HG02588 (cell line): ENCODE measurements around the gene AHNAK2.

Experiments
- ATAC-seq: cut with Tn5 transposase; IDR thresholded peaks from one replicate; pipeline ENCODE4 v1.9.1; 2021; ENCODE audit warnings: mild to moderate bottlenecking, moderate library complexity; ENCODE audit not compliant: unreplicated experiment

AHNAK2 gene

GRCh38 chr14:104940526-104941150, 37.5 kb downstream of the AHNAK2 start:
- no peak for ATAC-seq

GRCh38 chr14:104939666-104940410, 38.3 kb downstream of the AHNAK2 start:
- ATAC-seq: no peak

GRCh38 chr14:104938960-104939359, 39.2 kb downstream of the AHNAK2 start:
- ATAC-seq: no peak

GRCh38 chr14:104938436-104938835, 39.7 kb downstream of the AHNAK2 start:
- ATAC-seq: no peak

GRCh38 chr14:104937694-104938365, 40.3 kb downstream of the AHNAK2 start:
- no peak for ATAC-seq

GRCh38 chr14:104937161-104937560, 41.0 kb downstream of the AHNAK2 start:
- no peak for ATAC-seq

- no peak for ATAC-seq
Observed at GRCh38 chr14:104936361-104937155, 41.6 kb downstream of the AHNAK2 start.

- no peak for ATAC-seq
Observed at GRCh38 chr14:104935955-104936354, 42.2 kb downstream of the AHNAK2 start.

GRCh38 chr14:104935026-104935650, 43.0 kb downstream of the AHNAK2 start:
- no peak for ATAC-seq

- ATAC-seq: no peak
Observed at GRCh38 chr14:104933746-104934733, 44.1 kb downstream of the AHNAK2 start.

GRCh38 chr14:104932676-104933631, 45.2 kb downstream of the AHNAK2 start:
- ATAC-seq: no peak

GRCh38 chr14:104931771-104932675, 46.2 kb downstream of the AHNAK2 start:
- no peak for ATAC-seq

- no peak for ATAC-seq
Observed at GRCh38 chr14:104931304-104931770, 46.8 kb downstream of the AHNAK2 start.

- no peak for ATAC-seq
Observed at GRCh38 chr14:104930526-104931303, 47.5 kb downstream of the AHNAK2 start.

- no peak for ATAC-seq
Observed at GRCh38 chr14:104929268-104930230, 48.6 kb downstream of the AHNAK2 start.
